Panc1 (cell line): ENCODE results near the gene RER1. TPM values are rescaled to one million over a fixed set of nuclear protein-coding genes. Genes with fewer than 3 reads are reported as not detected.

ENCODE experiments used
- ATAC-seq: fragments of 200-7000 bp; cut with Tn5 transposase; 2 replicates; pipeline ENCODE4 v1.9.1; 2020; ENCODE audit warnings: mild to moderate bottlenecking, moderate library complexity
- BruUV-seq: library from RNA; stranded (reverse); fragments of 400-500 nt; replicated peaks from 2 replicates; lab custom pipeline; 2021; lab: Mats Ljungman, UMichigan
- CTCF ChIA-PET: fragments of 300-600 bp; sonication (Branson Sonifier 250); formaldehyde crosslinking; loops from one replicate; lab custom pipeline; 2022; ENCODE audit warnings: antibody characterized with exemption; lab: Charles Lee
- POLR2A ChIA-PET: fragments of 300-600 bp; sonication (Branson Sonifier 250); formaldehyde crosslinking; loops from one replicate; lab custom pipeline; 2022; ENCODE audit warnings: antibody characterized with exemption; lab: Charles Lee
- DNase-seq: peaks from one replicate; pipeline ENCODE4 v3.0.0-alpha.2; 2010; ENCODE audit warnings: low read depth, low spot score
- H3K27ac ChIP-seq: 2 replicates; pipeline ENCODE4 v1.5.1; 2011; ENCODE audit warnings: mild to moderate bottlenecking, low read length, inconsistent platforms
- H3K27me3 ChIP-seq: fragments of 200-500 bp; sonication (Bioruptor generic); 2 replicates; pipeline ENCODE4 v1.6.0; 2014; ENCODE audit warnings: low read length, inconsistent platforms; ENCODE audit not compliant: control insufficient read depth, insufficient read depth
- H3K36me3 ChIP-seq: fragments of 200-500 bp; sonication (Bioruptor generic); 2 replicates; pipeline ENCODE4 v1.5.1; 2014; ENCODE audit warnings: inconsistent platforms, mild to moderate bottlenecking, low read length, moderate library complexity; ENCODE audit not compliant: control insufficient read depth, insufficient read depth
- H3K4me1 ChIP-seq: 2 replicates; pipeline ENCODE4 v1.5.1; 2011; ENCODE audit warnings: inconsistent platforms, mild to moderate bottlenecking, low read length, moderate library complexity; ENCODE audit not compliant: control insufficient read depth, insufficient read depth
- H3K4me3 ChIP-seq, 2 experiments: 2 replicates each; pipeline ENCODE4 v1.5.1; 2011 to 2012; ENCODE audit warnings: low read depth in 2 of 2, low read length in 2 of 2, mild to moderate bottlenecking in 2 of 2, inconsistent platforms in 1 of 2, moderate library complexity in 1 of 2
- H3K9me3 ChIP-seq: fragments of 200-500 bp; sonication (Bioruptor generic); 2 replicates; pipeline ENCODE4 v1.5.1; 2014; ENCODE audit warnings: low read depth, mild to moderate bottlenecking, inconsistent platforms, low read length, moderate library complexity; ENCODE audit not compliant: control insufficient read depth, insufficient read depth
- POLR2AphosphoS5 ChIP-seq: IDR thresholded peaks from 2 replicates; pipeline ENCODE4 v1.6.1; 2012; ENCODE audit warnings: mild to moderate bottlenecking, low read depth, low read length, moderate library complexity
- SIN3A ChIP-seq: IDR thresholded peaks from 2 replicates; pipeline ENCODE4 v1.6.1; 2012; ENCODE audit warnings: low read depth, mild to moderate bottlenecking, low read length, moderate library complexity, borderline replicate concordance; ENCODE audit not compliant: insufficient read depth
- TCF7L2 ChIP-seq: IDR thresholded peaks from 2 replicates; pipeline ENCODE4 v1.6.1; 2011; ENCODE audit warnings: mild to moderate bottlenecking, low read depth, low read length, inconsistent platforms
- in situ Hi-C: cut with HindIII; loops from 2 replicates; pipeline ENCODE4 v1.10.0; 2016; ENCODE audit warnings: low sequenced_read_pairs, low pct_unique_long_range_greater_than_20kb
- intact Hi-C: fragments of 100-400 bp; cut with micrococcal nuclease; formaldehyde crosslinking; loops from one replicate; pipeline ENCODE4 v1.10.0; 2022; ENCODE audit not compliant: unreplicated experiment
- total RNA-seq: library from RNA; stranded (reverse); gene quantifications from one replicate; pipeline ENCODE4 v1.2.1, GENCODE V29; 2021; ENCODE audit not compliant: unreplicated experiment
- TF ChIP-seq, protein P1 (sequence below), 2 experiments: IDR thresholded peaks; 2 replicates each; pipeline ENCODE4 v1.6.1; 2011 to 2012; ENCODE audit warnings: low read depth in 2 of 2, control low read depth in 1 of 2, low read length in 1 of 2, mild to moderate bottlenecking in 1 of 2, moderate library complexity in 1 of 2; ENCODE audit not compliant: insufficient read depth in 1 of 2
- TF ChIP-seq, protein P2 (sequence below): fragments of 450-650 bp; IDR thresholded peaks from 2 replicates; pipeline ENCODE4 v1.5.1; 2017; ENCODE audit warnings: mild to moderate bottlenecking

Gene RER1
- total RNA-seq, 1 experiment from 2014 or later: 235 TPM

DNA sequence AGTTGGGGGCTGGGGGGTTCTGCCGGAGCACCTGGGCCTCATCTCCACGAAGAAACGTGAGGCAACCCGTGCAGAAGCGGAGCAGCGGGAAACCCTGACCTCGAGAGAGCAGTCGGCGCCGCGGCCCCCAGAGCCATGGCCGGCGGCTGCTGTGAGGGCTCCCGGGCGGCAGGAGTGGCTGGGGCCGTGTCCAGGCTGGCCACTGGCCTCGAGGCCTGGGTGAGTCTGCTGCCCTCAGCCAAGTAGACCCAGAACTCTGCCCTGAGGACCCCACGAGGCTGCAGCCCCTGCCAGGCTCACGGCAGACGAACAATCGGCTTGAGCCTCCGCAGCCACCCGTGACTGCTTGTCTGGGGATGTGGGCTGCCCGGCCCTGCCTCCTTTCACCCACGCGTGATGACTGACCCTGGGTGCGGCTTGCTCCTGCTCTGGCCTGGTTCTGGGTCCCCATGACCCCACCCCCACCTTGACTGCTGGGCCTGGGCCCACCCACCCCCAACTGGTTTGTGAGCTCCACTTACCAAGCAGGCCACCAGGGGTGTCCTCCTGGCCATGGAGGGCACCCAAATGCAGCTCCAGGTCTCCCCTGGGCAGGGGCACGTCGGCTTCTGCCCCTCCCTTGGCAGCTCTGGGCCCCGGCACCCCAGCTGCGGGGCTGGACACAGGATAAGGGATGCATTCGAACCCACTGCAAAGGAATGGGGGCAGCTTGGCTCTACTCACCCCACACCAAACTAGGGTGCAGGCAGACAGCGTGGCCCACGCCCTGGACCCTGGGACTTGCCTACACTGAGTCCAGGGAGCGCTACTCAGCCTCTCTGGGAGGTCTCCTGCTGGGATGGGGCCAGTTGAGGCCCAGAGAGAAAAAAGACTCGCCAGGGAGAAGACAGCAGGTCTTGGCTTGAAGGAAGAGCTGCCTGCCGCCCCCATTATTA, 34.5 kb upstream of the RER1 start:
- intact Hi-C loops: no loop called here
- H3K27ac ChIP-seq: no peak overlapping the region
- H3K27me3 ChIP-seq: no peaks in the 10 kb centered on the region
- H3K9me3 ChIP-seq: no peaks in the 10 kb centered on the region
- no peaks in the 10 kb centered on the region; the same call in 1 of the 2 replicates for H3K4me1 ChIP-seq
- ChIA-PET CTCF (no interaction called here), POLR2A (no interaction called here)
- no peak for ATAC-seq
- no TSS peak for BruUV-seq
- H3K36me3 ChIP-seq: no peaks in the 10 kb centered on the region
- no peak overlapping the region for H3K4me3 ChIP-seq
- in situ Hi-C loops: no loop called here
- no peak for TF ChIP-seq POLR2AphosphoS5
- no peak for TF ChIP-seq TCF7L2
- TF ChIP-seq SIN3A: no peak
- TF ChIP-seq, protein P1, sequence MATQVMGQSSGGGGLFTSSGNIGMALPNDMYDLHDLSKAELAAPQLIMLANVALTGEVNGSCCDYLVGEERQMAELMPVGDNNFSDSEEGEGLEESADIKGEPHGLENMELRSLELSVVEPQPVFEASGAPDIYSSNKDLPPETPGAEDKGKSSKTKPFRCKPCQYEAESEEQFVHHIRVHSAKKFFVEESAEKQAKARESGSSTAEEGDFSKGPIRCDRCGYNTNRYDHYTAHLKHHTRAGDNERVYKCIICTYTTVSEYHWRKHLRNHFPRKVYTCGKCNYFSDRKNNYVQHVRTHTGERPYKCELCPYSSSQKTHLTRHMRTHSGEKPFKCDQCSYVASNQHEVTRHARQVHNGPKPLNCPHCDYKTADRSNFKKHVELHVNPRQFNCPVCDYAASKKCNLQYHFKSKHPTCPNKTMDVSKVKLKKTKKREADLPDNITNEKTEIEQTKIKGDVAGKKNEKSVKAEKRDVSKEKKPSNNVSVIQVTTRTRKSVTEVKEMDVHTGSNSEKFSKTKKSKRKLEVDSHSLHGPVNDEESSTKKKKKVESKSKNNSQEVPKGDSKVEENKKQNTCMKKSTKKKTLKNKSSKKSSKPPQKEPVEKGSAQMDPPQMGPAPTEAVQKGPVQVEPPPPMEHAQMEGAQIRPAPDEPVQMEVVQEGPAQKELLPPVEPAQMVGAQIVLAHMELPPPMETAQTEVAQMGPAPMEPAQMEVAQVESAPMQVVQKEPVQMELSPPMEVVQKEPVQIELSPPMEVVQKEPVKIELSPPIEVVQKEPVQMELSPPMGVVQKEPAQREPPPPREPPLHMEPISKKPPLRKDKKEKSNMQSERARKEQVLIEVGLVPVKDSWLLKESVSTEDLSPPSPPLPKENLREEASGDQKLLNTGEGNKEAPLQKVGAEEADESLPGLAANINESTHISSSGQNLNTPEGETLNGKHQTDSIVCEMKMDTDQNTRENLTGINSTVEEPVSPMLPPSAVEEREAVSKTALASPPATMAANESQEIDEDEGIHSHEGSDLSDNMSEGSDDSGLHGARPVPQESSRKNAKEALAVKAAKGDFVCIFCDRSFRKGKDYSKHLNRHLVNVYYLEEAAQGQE (IDR thresholded peaks at IDR 0.05; ENCODE audit: insufficient read depth in 1 of 2, low read depth in 2 of 2, low read length in 1 of 2): no peak
- TF ChIP-seq, protein P2, sequence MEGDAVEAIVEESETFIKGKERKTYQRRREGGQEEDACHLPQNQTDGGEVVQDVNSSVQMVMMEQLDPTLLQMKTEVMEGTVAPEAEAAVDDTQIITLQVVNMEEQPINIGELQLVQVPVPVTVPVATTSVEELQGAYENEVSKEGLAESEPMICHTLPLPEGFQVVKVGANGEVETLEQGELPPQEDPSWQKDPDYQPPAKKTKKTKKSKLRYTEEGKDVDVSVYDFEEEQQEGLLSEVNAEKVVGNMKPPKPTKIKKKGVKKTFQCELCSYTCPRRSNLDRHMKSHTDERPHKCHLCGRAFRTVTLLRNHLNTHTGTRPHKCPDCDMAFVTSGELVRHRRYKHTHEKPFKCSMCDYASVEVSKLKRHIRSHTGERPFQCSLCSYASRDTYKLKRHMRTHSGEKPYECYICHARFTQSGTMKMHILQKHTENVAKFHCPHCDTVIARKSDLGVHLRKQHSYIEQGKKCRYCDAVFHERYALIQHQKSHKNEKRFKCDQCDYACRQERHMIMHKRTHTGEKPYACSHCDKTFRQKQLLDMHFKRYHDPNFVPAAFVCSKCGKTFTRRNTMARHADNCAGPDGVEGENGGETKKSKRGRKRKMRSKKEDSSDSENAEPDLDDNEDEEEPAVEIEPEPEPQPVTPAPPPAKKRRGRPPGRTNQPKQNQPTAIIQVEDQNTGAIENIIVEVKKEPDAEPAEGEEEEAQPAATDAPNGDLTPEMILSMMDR: no peak
- no peak for DNase-seq

DNA sequence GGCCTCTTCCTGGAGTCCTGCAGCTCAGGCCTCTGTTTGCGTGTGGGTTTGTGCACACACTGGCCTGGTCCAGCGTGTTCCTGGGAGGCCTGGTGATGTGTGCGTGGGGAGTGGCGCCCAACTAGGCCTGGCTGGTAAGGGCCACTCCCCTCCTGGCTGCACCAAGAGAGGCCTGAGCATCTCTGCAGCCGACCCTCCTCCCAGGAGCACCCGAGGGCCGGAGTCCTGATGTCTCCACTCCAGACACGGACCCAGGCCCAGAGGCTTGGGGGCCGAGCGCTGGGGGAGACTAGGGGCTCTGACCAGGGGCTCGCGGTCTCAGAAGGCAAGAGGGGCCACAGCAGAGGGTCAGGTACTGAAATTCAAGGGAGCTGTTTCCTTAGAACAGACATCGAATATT, 33.6 kb upstream of the RER1 start:
- Histone ChIP-seq H3K27ac (no peak overlapping the region), H3K36me3 (no peaks in the 10 kb centered on the region), H3K27me3 (no peaks in the 10 kb centered on the region), H3K4me1 (no peaks in the 10 kb centered on the region; the same call in 1 of the 2 replicates), H3K4me3 (no peak overlapping the region), H3K9me3 (no peaks in the 10 kb centered on the region)
- ChIA-PET CTCF (no interaction called here), POLR2A (no interaction called here)
- TF ChIP-seq SIN3A (no peak), TCF7L2 (no peak), POLR2AphosphoS5 (no peak)
- TF ChIP-seq, protein P1 (IDR thresholded peaks at IDR 0.05; ENCODE audit: insufficient read depth in 1 of 2, low read depth in 2 of 2, low read length in 1 of 2): no peak
- TF ChIP-seq, protein P2: no peak
- in situ Hi-C loops (no loop called here), intact Hi-C loops (no loop called here)
- no peak for DNase-seq
- 0 out of 2 replicates have a peak, but pooled peaks have one; percentile 8 for ATAC-seq
- BruUV-seq: no TSS peak
